Activated naive CD8-positive, alpha-beta T cell treated with anti-CD3 and anti-CD28 coated beads for 36 hours (primary cell): Measurements from ENCODE around the gene MAGEF1. TPM values are rescaled to one million over a fixed set of nuclear protein-coding genes. Genes with fewer than 3 reads are reported as not detected.
"Not testable (repeated sequence)": the region's sequence is repeated elsewhere in the genome, so short reads cannot be mapped to it uniquely, and the experiment has no call there.

ENCODE experiments used
- DNase-seq: peaks from one replicate; pipeline ENCODE4 v3.0.0; 2021
- H3K27ac Mint-ChIP-seq: one replicate; pipeline ENCODE4 v1.8.0; 2022; ENCODE audit warnings: mild to moderate bottlenecking, moderate library complexity, mixed read lengths
- H3K27me3 Mint-ChIP-seq: one replicate; pipeline ENCODE4 v1.8.0; 2022; ENCODE audit warnings: mild to moderate bottlenecking, mixed read lengths
- H3K36me3 Mint-ChIP-seq: one replicate; pipeline ENCODE4 v1.8.0; 2021; ENCODE audit warnings: mild to moderate bottlenecking, mixed read lengths
- H3K4me1 Mint-ChIP-seq: one replicate; pipeline ENCODE4 v1.8.0; 2021; ENCODE audit warnings: mixed read lengths
- H3K4me3 Mint-ChIP-seq: one replicate; pipeline ENCODE4 v1.8.0; 2022; ENCODE audit warnings: mild to moderate bottlenecking, moderate library complexity, mixed read lengths
- H3K9me3 Mint-ChIP-seq: one replicate; pipeline ENCODE4 v1.8.0; 2022; ENCODE audit warnings: mixed read lengths
- total RNA-seq, 2 experiments: library from RNA; stranded (reverse); gene quantifications; one replicate each; pipeline ENCODE4 v1.2.3, GENCODE V29; 2021

The MAGEF1 gene
- total RNA-seq, 2 experiments from 2014 or later = 22.5 to 26.9 TPM

DNA sequence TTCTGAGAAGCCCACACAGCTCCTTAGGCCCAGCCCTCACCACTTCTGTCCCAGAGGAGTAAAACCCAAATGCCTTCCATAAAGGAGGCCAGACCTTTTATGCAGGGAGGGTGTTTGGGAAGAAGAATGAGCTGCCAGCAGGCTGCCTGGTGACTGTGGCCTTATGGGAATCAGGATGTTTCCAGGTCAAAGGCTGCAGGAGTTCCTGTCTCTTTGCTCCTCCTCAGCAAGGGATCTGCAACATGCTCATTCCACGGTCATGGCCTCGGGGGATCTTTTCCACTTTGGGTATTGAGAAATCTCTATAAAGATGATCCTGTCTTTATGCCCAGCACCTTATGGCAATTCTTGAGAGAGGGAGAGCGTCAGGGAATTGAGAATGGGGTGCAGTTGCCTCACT, 25.2 kb upstream of the MAGEF1 start:
- Mint-ChIP-seq H3K27me3 (no peaks in the 10 kb centered on the region), H3K9me3 (no peaks in the 10 kb centered on the region), H3K4me1 (peaks cover 4% of the 10 kb centered on the region), H3K36me3 (no peaks in the 10 kb centered on the region), H3K27ac (no peak overlapping the region), H3K4me3 (no peak overlapping the region)
- DNase-seq = no peak

DNA sequence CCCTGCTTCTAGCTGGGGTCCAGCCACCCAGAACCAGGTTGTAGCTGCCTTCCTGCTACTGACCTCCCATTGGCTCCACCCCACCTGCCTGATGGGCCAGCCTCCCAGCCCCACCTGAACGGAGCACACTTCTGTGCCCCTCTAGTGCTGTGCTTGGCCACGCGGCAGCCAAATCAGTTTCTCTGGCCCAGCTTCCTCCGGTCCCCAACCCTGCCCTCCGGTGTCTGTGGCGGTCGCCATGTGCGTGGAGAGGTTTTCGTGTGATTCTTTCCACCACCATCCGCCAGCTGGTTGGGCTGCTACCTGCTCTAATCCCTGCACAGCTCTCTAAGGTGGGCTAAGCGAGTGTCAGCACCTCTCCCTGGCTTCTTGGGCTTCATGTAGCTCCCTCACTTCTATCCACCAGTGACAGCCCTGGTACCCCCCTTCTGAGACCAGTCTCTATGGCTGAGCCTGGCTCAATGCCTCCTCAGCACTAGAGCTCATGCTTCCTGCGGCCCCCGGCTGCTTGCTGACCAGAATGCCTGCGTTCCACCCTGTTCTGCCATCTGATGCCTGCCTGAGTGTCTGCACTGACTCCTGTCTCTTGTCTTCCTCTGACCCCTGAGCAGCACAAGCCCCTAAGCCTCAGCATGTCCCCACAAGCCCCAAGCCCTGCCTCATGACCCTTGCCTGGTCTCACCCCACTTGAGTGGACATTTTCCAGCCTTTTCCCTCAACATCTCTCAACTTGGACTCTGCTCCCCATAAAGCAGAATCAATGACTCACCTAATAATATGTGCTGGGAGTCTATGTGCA, 23.2 kb upstream of the MAGEF1 start:
- H3K36me3 Mint-ChIP-seq = no peaks in the 10 kb centered on the region
- H3K4me3 Mint-ChIP-seq = no peak overlapping the region
- H3K27me3 Mint-ChIP-seq = no peaks in the 10 kb centered on the region
- H3K27ac Mint-ChIP-seq = no peak overlapping the region
- DNase-seq = no peak
- no peaks in the 10 kb centered on the region for H3K4me1 Mint-ChIP-seq
- H3K9me3 Mint-ChIP-seq = no peaks in the 10 kb centered on the region

- no peak for DNase-seq
- Mint-ChIP-seq H3K27me3 (no peaks in the 10 kb centered on the region), H3K4me1 (no peaks in the 10 kb centered on the region), H3K27ac (no peak overlapping the region), H3K36me3 (no peaks in the 10 kb centered on the region), H3K4me3 (no peak overlapping the region), H3K9me3 (no peaks in the 10 kb centered on the region)
Observed at GRCh38 chr3:184733971-184734608, 22.2 kb upstream of the MAGEF1 start.

DNA sequence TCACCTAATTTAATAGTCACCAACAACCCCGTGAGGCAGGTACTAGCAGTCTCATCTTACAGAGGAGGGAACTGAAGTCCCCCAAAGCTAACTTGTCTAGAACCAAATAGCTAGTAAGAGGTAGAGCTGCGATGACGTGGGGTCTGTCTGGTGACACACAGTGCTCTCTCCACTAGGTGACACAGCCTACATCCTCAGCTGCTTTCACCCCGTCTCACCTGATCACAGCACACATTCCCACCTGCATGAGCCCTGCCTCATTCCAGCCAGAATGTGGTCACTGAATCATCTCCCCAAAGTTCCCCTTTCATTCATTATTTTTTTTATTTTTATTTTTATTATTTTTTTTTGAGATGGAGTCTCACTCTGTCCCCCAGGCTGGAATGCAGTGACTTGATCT, 21.3 kb upstream of the MAGEF1 start:
- Mint-ChIP-seq H3K4me3 (no peak overlapping the region), H3K9me3 (no peaks in the 10 kb centered on the region), H3K4me1 (no peaks in the 10 kb centered on the region), H3K27ac (no peak overlapping the region), H3K27me3 (no peaks in the 10 kb centered on the region), H3K36me3 (no peaks in the 10 kb centered on the region)
- DNase-seq = no peak

GRCh38 chr3:184731786-184732537, 20.1 kb upstream of the MAGEF1 start:
- no peak overlapping the region for H3K4me3 Mint-ChIP-seq
- H3K27me3 Mint-ChIP-seq = no peaks in the 10 kb centered on the region
- no peaks in the 10 kb centered on the region for H3K9me3 Mint-ChIP-seq
- H3K27ac Mint-ChIP-seq = no peak overlapping the region
- H3K4me1 Mint-ChIP-seq = no peaks in the 10 kb centered on the region
- DNase-seq = no peak
- H3K36me3 Mint-ChIP-seq = no peaks in the 10 kb centered on the region

DNA sequence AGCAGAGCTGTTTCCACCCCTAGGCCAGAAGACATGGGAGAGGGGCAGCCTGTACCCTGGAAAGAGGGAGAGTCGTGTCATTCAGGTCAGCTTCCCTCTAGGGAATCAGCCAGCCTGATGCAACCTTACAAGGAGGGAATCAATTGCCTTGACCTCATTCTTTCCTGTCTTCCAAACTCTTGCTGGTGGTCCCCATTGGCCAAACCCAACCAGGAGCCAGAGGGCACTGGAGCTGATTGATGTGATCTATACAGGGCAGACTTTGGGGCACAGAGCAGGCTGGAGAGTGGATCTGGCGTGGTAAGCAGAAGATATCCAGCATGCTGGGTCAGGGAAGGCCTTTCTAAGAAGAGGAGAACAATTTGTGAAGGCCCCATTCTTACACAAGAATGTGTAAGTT, 19.1 kb upstream of the MAGEF1 start:
- no peaks in the 10 kb centered on the region for H3K9me3 Mint-ChIP-seq
- no peak overlapping the region for H3K27ac Mint-ChIP-seq
- H3K4me1 Mint-ChIP-seq = no peaks in the 10 kb centered on the region
- no peak overlapping the region for H3K4me3 Mint-ChIP-seq
- DNase-seq = no peak
- no peaks in the 10 kb centered on the region for H3K36me3 Mint-ChIP-seq
- H3K27me3 Mint-ChIP-seq = no peaks in the 10 kb centered on the region

- H3K4me1 Mint-ChIP-seq, H3K4me3 Mint-ChIP-seq, DNase-seq, H3K9me3 Mint-ChIP-seq, H3K27ac Mint-ChIP-seq, H3K36me3 Mint-ChIP-seq, H3K27me3 Mint-ChIP-seq: not testable (repeated sequence)
Observed at GRCh38 chr3:184729154-184729553, 17.3 kb upstream of the MAGEF1 start.

DNA sequence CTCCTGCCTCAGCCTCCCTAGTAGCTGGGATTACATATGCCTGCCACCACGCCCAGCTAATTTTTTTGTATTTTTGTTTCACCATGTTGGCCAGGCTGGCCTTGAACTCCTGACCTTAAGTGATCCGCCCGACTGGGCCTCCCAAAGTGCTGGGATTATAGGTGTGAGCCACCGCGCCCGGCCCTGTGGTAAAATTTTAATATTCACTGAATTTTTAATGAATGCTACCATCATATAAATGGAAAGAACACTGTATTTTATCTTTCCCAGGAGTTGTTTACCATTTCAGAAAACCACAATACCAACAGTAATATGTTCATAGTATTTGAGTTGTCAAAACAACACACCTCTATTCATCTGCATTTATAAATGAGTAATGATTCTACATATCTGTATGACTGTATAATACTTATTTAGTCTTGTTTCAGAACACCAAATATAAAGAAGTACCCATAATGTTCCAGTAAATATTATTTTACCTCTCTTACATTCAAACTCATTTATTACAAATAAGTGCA, 16.2 kb upstream of the MAGEF1 start:
- no peak for DNase-seq
- Mint-ChIP-seq H3K4me3 (no peak overlapping the region), H3K4me1 (no peaks in the 10 kb centered on the region), H3K27ac (no peak overlapping the region), H3K9me3 (no peaks in the 10 kb centered on the region), H3K27me3 (no peaks in the 10 kb centered on the region), H3K36me3 (no peaks in the 10 kb centered on the region)

GRCh38 chr3:184727357-184728009, 15.6 kb upstream of the MAGEF1 start:
- H3K27ac Mint-ChIP-seq = no peak overlapping the region
- H3K9me3 Mint-ChIP-seq = no peaks in the 10 kb centered on the region
- H3K4me1 Mint-ChIP-seq = no peaks in the 10 kb centered on the region
- H3K27me3 Mint-ChIP-seq = no peaks in the 10 kb centered on the region
- no peaks in the 10 kb centered on the region for H3K36me3 Mint-ChIP-seq
- no peak overlapping the region for H3K4me3 Mint-ChIP-seq
- DNase-seq = peak; percentile 24

DNA sequence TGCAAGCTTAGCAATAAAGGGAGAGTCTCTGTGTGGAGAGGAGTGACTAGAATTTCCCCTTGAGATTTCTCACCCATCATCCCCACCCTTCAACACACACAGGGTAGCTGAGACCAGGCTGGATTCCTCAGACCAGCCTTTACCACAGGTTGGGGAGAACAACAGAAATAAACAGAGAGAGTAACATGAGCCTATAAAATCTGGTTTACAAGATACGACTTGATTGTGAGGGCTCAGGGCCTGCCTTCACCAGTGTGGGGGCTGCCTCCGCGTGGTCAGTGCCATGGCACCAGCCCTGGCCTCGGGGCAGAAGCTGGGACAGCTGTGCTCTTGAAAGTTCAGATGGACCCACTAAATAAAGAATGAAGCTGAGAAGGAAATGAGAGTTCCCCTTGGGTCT, 14.6 kb upstream of the MAGEF1 start:
- H3K9me3 Mint-ChIP-seq = no peaks in the 10 kb centered on the region
- no peaks in the 10 kb centered on the region for H3K4me1 Mint-ChIP-seq
- H3K27ac Mint-ChIP-seq = no peak overlapping the region
- H3K4me3 Mint-ChIP-seq = no peak overlapping the region
- no peaks in the 10 kb centered on the region for H3K27me3 Mint-ChIP-seq
- DNase-seq = no peak
- H3K36me3 Mint-ChIP-seq = no peaks in the 10 kb centered on the region

DNA sequence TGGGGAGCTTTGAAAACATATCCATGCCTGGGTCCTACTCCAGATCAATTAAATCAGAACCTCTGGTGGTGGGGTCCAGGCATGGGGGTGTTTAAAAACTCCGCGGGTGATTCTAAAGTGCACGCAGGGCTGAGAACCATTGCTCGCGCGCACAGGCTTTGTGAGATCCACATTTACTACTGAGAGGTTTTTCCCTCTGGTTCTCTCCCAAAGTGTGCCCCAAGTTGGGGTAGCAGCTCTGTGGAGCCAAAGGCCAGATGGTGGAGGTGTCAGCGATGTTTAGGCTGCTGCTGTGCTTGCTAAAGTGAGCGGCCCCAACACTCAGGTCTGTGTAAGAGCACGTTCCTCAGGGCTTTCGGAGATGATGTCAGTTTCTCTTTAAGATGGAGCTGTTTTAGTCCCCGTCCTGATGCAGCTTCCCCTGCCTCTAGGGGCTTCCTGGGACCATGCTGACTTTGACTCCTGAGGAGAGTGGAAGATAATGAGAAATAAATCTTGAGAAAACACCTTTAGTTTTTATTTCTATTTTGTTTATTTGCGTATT, 13.4 kb upstream of the MAGEF1 start:
- H3K27ac Mint-ChIP-seq = no peak overlapping the region
- no peaks in the 10 kb centered on the region for H3K27me3 Mint-ChIP-seq
- no peak for DNase-seq
- no peak overlapping the region for H3K4me3 Mint-ChIP-seq
- no peaks in the 10 kb centered on the region for H3K9me3 Mint-ChIP-seq
- H3K4me1 Mint-ChIP-seq = no peaks in the 10 kb centered on the region
- H3K36me3 Mint-ChIP-seq = no peaks in the 10 kb centered on the region

DNA sequence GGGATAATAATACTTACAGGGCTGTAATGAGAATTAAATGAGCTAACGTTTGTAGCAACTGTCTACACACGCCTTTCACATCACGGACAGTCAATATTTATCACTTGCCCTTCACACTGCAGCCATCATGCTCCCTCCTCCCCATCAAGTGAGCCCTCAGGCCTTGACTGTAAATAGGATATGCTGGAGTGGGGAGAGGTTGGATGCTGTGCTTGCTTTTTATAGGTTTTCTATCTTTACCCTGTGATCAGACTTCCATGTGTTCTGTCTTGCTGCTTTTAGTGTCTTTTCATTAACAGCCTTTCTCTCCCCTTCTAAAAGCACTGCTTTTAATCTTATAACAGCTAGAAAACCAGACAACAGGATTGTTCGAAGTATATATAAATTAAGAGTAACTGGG, 12.8 kb upstream of the MAGEF1 start:
- Mint-ChIP-seq H3K4me1 (no peaks in the 10 kb centered on the region), H3K36me3 (no peaks in the 10 kb centered on the region), H3K27ac (no peak overlapping the region), H3K9me3 (no peaks in the 10 kb centered on the region), H3K4me3 (no peak overlapping the region), H3K27me3 (no peaks in the 10 kb centered on the region)
- DNase-seq = no peak

DNA sequence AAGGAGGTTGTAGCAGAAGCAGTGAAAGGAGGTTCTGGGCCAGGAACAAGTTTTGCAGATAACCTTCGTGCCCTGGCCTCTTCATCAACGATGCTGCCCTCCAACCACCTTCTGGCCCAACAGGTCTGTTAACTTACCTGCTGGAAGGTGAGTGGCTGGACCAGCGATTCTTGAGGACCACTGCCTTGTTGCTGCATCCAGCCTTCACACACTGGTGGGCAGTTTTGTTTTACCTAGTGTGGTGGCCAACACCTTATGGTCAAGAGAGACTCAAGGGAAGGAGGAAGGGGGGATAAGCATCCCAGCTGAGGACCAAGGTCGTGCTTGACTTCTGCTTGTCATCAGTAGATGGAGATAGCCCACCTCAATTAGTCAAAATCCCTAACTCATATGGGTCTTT, 7.8 kb upstream of the MAGEF1 start:
- Mint-ChIP-seq H3K4me1 (no peaks in the 10 kb centered on the region), H3K27me3 (no peaks in the 10 kb centered on the region), H3K4me3 (no peak overlapping the region), H3K36me3 (no peaks in the 10 kb centered on the region), H3K27ac (no peak overlapping the region), H3K9me3 (no peaks in the 10 kb centered on the region)
- DNase-seq = no peak

DNA sequence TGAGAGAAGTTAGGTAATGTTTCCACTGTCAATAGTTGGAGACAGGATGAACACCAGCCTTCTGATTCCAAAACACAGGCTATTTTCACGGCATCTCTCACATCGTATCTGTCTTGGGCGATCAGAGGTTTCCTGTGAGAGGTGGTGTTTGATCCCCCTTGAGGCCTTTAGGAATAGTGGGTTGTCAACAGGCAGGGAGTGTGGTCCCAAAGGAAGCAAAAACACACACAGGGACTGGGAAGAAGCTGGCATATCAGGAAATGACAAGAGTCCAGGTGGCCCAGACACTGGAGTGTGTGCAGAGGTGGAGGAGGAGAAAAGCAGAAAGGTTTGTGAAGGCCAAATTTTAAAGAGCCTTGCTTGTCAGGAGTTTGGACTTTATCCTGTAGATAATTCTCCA, 6.6 kb upstream of the MAGEF1 start:
- no peak for DNase-seq
- Mint-ChIP-seq H3K27me3 (no peaks in the 10 kb centered on the region), H3K36me3 (no peaks in the 10 kb centered on the region), H3K4me3 (no peak overlapping the region), H3K27ac (no peak overlapping the region), H3K9me3 (no peaks in the 10 kb centered on the region), H3K4me1 (no peaks in the 10 kb centered on the region)
